Neutrophil (primary cell): ENCODE data around the gene PGLYRP2.
A peak's percentile ranks its signal among the peaks of the same experiment; 100 is the strongest.

Source experiments
- H3K27ac ChIP-seq: fragments of 200-600 bp; sonication (generic); 2 replicates; pipeline ENCODE4 v1.5.1; 2016; ENCODE audit warnings: mild to moderate bottlenecking, moderate library complexity
- H3K27me3 ChIP-seq: fragments of 200-600 bp; sonication (generic); 2 replicates; pipeline ENCODE4 v1.6.0; 2016; ENCODE audit warnings: mild to moderate bottlenecking
- H3K36me3 ChIP-seq: fragments of 200-600 bp; sonication (generic); 2 replicates; pipeline ENCODE4 v1.5.1; 2017
- H3K4me1 ChIP-seq, 2 experiments: fragments of 200-600 bp in 1 of 2; sonication (generic) in 1 of 2; 1 replicate in 1 of 2; 2 replicates in 1 of 2; pipeline versions ENCODE4 v1.5.1 to v1.6.1; 2013 to 2016; ENCODE audit warnings: low read depth in 1 of 2, low read length in 1 of 2, mild to moderate bottlenecking in 1 of 2, moderate library complexity in 1 of 2; ENCODE audit not compliant: control insufficient read depth in 1 of 2, insufficient read depth in 1 of 2
- H3K4me3 ChIP-seq, 2 experiments: fragments of 200-600 bp in 1 of 2; sonication (generic) in 1 of 2; 1 replicate in 1 of 2; 2 replicates in 1 of 2; pipeline ENCODE4 v1.5.1; 2013 to 2016; ENCODE audit warnings: low read depth in 1 of 2, low read length in 1 of 2, mild to moderate bottlenecking in 1 of 2, moderate library complexity in 1 of 2
- H3K9me3 ChIP-seq: fragments of 200-600 bp; sonication (generic); 2 replicates; pipeline ENCODE4 v1.5.1; 2016
- CTCF ChIP-seq: fragments of 200-600 bp; sonication (generic); IDR thresholded peaks from 2 replicates; pipeline ENCODE4 v1.5.1; 2016; ENCODE audit warnings: antibody characterized with exemption

The PGLYRP2 gene

GRCh38 chr19:15455996-15456395 lies 23.3 kb downstream of the PGLYRP2 start:
- Histone ChIP-seq H3K36me3 (peaks cover 98% of the 10 kb centered on the region), H3K27me3 (no peaks in the 10 kb centered on the region), H3K4me3 (no peak overlapping the region), H3K27ac (no peak overlapping the region), H3K4me1 (no peaks in the 10 kb centered on the region), H3K9me3 (no peaks in the 10 kb centered on the region)
- TF ChIP-seq CTCF = no peak

DNA sequence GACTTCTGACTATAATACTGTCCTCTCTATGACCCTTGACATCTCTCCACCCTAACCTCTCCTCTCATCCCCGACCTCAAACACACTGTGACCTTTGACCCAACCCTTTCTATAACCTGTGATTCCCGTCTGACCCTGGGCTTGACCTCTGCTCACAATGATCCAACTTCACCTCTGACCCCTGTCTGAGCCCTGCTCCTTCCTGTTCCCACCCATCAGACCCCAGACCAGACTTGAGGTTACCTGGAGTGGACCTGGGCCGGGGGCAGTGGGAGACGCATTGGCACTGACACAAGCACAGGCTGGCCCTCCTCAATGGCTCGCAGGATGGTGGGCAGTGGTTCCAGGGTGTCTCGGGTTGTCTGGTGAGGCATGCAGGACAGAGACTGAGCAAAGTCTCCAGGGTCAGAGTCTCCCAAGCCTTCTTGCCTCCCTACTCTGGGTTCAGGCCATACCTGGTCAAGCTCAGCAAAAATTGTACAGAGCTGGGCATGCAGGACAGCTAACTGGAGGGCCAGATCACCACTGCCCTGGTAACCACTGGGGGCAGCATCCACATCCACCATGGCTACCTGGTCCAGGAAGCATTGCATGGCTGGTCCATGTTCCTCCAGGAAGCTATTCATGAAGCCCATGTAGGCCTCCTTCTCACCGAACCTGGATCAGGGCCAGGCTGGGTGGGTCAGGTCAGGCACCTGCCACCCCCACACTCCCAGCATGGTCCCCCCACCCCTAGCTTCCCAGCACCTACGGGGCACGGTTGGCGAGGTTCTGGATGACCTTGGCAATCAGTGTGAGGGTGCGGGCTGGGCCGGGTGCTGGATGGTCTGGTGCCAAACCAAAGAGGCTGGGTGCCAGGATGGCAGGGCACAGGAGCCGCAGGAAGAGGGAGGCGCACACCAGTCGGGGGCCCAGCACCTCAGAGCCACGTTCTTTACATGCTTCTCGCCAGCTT lies 25.1 kb downstream of the PGLYRP2 start:
- no peak overlapping the region for H3K27ac ChIP-seq
- H3K4me1 ChIP-seq = peaks cover 3 to 6% of the 10 kb centered on the region in 2 experiments
- peaks cover 81% of the 10 kb centered on the region for H3K36me3 ChIP-seq
- H3K4me3 ChIP-seq = no peak overlapping the region
- H3K27me3 ChIP-seq = no peaks in the 10 kb centered on the region
- no peak for TF ChIP-seq CTCF
- H3K9me3 ChIP-seq = no peaks in the 10 kb centered on the region

DNA sequence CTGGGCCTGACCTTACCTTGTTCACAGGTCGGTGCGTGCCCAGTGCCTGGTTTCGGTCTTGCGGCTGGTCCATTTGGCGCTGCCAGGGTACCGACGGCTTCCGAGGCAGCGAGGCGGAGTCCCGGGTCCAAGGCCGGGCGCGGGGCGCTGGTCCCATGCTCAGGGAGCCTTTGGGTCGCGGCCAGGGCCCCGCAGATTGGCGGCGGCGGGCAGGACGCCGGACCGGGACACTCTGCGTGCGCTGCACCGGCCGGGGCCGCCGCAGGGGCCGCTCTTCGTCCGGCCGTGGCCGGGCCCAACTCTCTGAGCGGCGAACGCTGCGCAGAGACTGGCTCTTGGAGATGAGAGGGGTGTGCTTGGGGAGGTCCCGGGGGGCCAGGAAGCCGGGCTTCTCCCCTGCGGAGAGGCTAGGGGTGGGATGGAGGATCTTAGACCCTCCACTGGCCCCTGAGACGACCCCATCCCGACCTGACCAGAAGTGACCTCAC lies 26.2 kb downstream of the PGLYRP2 start:
- Histone ChIP-seq H3K27me3 (no peaks in the 10 kb centered on the region), H3K4me1 (peaks cover 13 to 16% of the 10 kb centered on the region in 2 experiments), H3K27ac (peak overlapping the region; percentile 18), H3K4me3 (no peak overlapping the region), H3K36me3 (peaks cover 70% of the 10 kb centered on the region), H3K9me3 (no peaks in the 10 kb centered on the region)
- TF ChIP-seq CTCF = no peak

- Histone ChIP-seq H3K4me1 (peaks cover 16 to 24% of the 10 kb centered on the region in 2 experiments), H3K4me3 (no peak overlapping the region), H3K27ac (peak overlapping the region; percentile 92), H3K27me3 (no peaks in the 10 kb centered on the region), H3K9me3 (no peaks in the 10 kb centered on the region), H3K36me3 (peaks cover 64% of the 10 kb centered on the region)
- no peak for TF ChIP-seq CTCF
Measured at GRCh38 chr19:15452111-15453047, 26.9 kb downstream of the PGLYRP2 start.

GRCh38 chr19:15450528-15450890 lies 28.8 kb downstream of the PGLYRP2 start:
- peaks cover 35 to 42% of the 10 kb centered on the region in 2 experiments for H3K4me1 ChIP-seq
- H3K27ac ChIP-seq = peak overlapping the region; percentile 92

More at GRCh38 chr19:15450528-15450890, 28.8 kb downstream of the PGLYRP2 start:
- no peaks in the 10 kb centered on the region for H3K27me3 ChIP-seq
- H3K36me3 ChIP-seq = peaks cover 50% of the 10 kb centered on the region
- no peak for TF ChIP-seq CTCF
- no peak overlapping the region for H3K4me3 ChIP-seq
- H3K9me3 ChIP-seq = no peaks in the 10 kb centered on the region
